HCT116 (cell line): Measurements from ENCODE around the gene SCARB1. TPM values are rescaled to one million over a fixed set of nuclear protein-coding genes. Genes with fewer than 3 reads are reported as not detected.

Experiments used
- ATAC-seq: fragments of 200-7000 bp; cut with Tn5 transposase; 2 replicates; pipeline ENCODE4 v1.9.1; 2020; ENCODE audit warnings: mild to moderate bottlenecking, moderate library complexity
- BruUV-seq: library from RNA; stranded (reverse); fragments of 400-500 nt; replicated peaks from 2 replicates; lab custom pipeline; 2021; lab: Mats Ljungman, UMichigan
- CTCF ChIA-PET: fragments of 300-600 bp; sonication (Branson Sonifier 250); formaldehyde crosslinking; loops from one replicate; lab custom pipeline; 2021; ENCODE audit warnings: antibody characterized with exemption; lab: Charles Lee
- POLR2A ChIA-PET: fragments of 300-600, 350-600 bp; sonication (Branson Sonifier 250); formaldehyde crosslinking; loops from one replicate; lab custom pipeline; 2021; ENCODE audit warnings: antibody characterized with exemption; lab: Charles Lee
- RAD21 ChIA-PET, 2 experiments: fragments of 300-600 bp; sonication (Branson Sonifier 250); formaldehyde crosslinking; loops; one replicate each; lab custom pipeline; 2023; ENCODE audit warnings: low total read pairs in 2 of 2; ENCODE audit not compliant: uncharacterized antibody in 2 of 2, unreplicated experiment in 2 of 2, low non-redundant PET in 1 of 2; lab: Charles Lee
- DNase-seq: peaks from one replicate; pipeline ENCODE4 v3.0.0-alpha.2; 2010; ENCODE audit warnings: low read depth, low spot score
- H2AFZ ChIP-seq: fragments of 200-600 bp; shearing (Covaris generic), sonication (generic); 2 replicates; pipeline ENCODE4 v1.6.1; 2017; ENCODE audit warnings: low read depth, mixed run types, mixed read lengths, antibody characterized with exemption, low read length; ENCODE audit not compliant: poor library complexity, severe bottlenecking
- H3K27ac ChIP-seq: 2 replicates; pipeline ENCODE4 v1.5.1; 2012; ENCODE audit warnings: low read depth, low read length
- H3K27me3 ChIP-seq: fragments of 200-600 bp; sonication (generic); 2 replicates; pipeline ENCODE4 v1.6.1; 2016; ENCODE audit warnings: mixed run types, low read length, mixed read lengths; ENCODE audit not compliant: insufficient read depth
- H3K36me3 ChIP-seq, 2 experiments: fragments of 200-500 bp in 1 of 2; fragments of 200-600 bp in 1 of 2; sonication (Bioruptor generic) in 1 of 2; sonication (generic) in 1 of 2; 2 replicates each; pipeline versions ENCODE4 v1.5.1 to v1.6.1; 2014 to 2016; ENCODE audit warnings: low read length in 2 of 2, inconsistent platforms in 1 of 2, mixed read lengths in 1 of 2, mixed run types in 1 of 2; ENCODE audit not compliant: insufficient read depth in 2 of 2, control insufficient read depth in 1 of 2
- H3K4me1 ChIP-seq, 2 experiments: fragments of 200-600 bp in 1 of 2; sonication (generic) in 1 of 2; 2 replicates each; pipeline versions ENCODE4 v1.5.1 to v1.6.1; 2012 to 2017; ENCODE audit warnings: low read length in 2 of 2, inconsistent platforms in 1 of 2, mild to moderate bottlenecking in 1 of 2, mixed read lengths in 1 of 2, mixed run types in 1 of 2, moderate library complexity in 1 of 2; ENCODE audit not compliant: insufficient read depth in 2 of 2, control insufficient read depth in 1 of 2
- H3K4me2 ChIP-seq: fragments of 200-600 bp; sonication (generic); 2 replicates; pipeline ENCODE4 v1.6.1; 2017; ENCODE audit warnings: mixed run types, low read length, mixed read lengths
- H3K4me3 ChIP-seq, 2 experiments: fragments of 200-600 bp in 1 of 2; sonication (generic) in 1 of 2; replicated peaks in 1 of 2; 2 replicates each; pipeline ENCODE4 v1.5.1; 2011 to 2016; ENCODE audit warnings: low read length in 2 of 2, control low read depth in 1 of 2, low read depth in 1 of 2, mild to moderate bottlenecking in 1 of 2, mixed read lengths in 1 of 2, mixed run types in 1 of 2
- H3K79me2 ChIP-seq: fragments of 200-600 bp; sonication (generic); 2 replicates; pipeline ENCODE4 v1.6.1; 2017; ENCODE audit warnings: mild to moderate bottlenecking, mixed run types, low read length, moderate library complexity, mixed read lengths; ENCODE audit not compliant: insufficient read depth
- H3K9ac ChIP-seq: fragments of 200-600 bp; sonication (generic); 2 replicates; pipeline ENCODE4 v1.6.1; 2016; ENCODE audit warnings: low read length, mixed read lengths
- H3K9me2 ChIP-seq: fragments of 200-600 bp; sonication (generic), shearing (Covaris generic); 2 replicates; pipeline ENCODE4 v1.6.1; 2017; ENCODE audit warnings: mixed run types, mild to moderate bottlenecking, moderate library complexity; ENCODE audit not compliant: insufficient read depth
- H3K9me3 ChIP-seq, 2 experiments: fragments of 200-500 bp in 1 of 2; fragments of 200-600 bp in 1 of 2; sonication (Bioruptor generic) in 1 of 2; sonication (generic) in 1 of 2; 2 replicates each; pipeline ENCODE4 v1.6.1; 2014 to 2017; ENCODE audit warnings: low read length in 2 of 2, mixed read lengths in 2 of 2, inconsistent platforms in 1 of 2, low read depth in 1 of 2, mild to moderate bottlenecking in 1 of 2, mixed run types in 1 of 2, moderate library complexity in 1 of 2; ENCODE audit not compliant: control insufficient read depth in 1 of 2, insufficient read depth in 1 of 2
- H4K20me1 ChIP-seq: fragments of 200-600 bp; sonication (generic), shearing (Covaris generic); 2 replicates; pipeline ENCODE4 v1.6.1; 2017; ENCODE audit warnings: mixed run types, mild to moderate bottlenecking, moderate library complexity; ENCODE audit not compliant: insufficient read depth
- CBX3 ChIP-seq: IDR thresholded peaks from 2 replicates; pipeline ENCODE4 v1.6.1; 2012; ENCODE audit warnings: low read depth
- CEBPB ChIP-seq: IDR thresholded peaks from 2 replicates; pipeline ENCODE4 v1.6.1; 2012; ENCODE audit warnings: low read depth
- EGR1 ChIP-seq: IDR thresholded peaks from 2 replicates; pipeline ENCODE4 v1.6.1; 2012; ENCODE audit warnings: low read depth
- EZH2phosphoT487 ChIP-seq: fragments of 200-600 bp; IDR thresholded peaks from 2 replicates; pipeline ENCODE4 v1.6.1; 2018; ENCODE audit warnings: antibody characterized with exemption, borderline replicate concordance
- POLR2A ChIP-seq: IDR thresholded peaks from 2 replicates; pipeline ENCODE4 v1.7.0; 2011; ENCODE audit warnings: borderline replicate concordance; ENCODE audit not compliant: insufficient read depth, insufficient read length; ENCODE audit errors: extremely low read depth
- SP1 ChIP-seq: IDR thresholded peaks from 2 replicates; pipeline ENCODE4 v1.6.1; 2012; ENCODE audit warnings: low read depth
- SRF ChIP-seq: IDR thresholded peaks from 2 replicates; pipeline ENCODE4 v1.6.1; 2012; ENCODE audit warnings: low read depth
- ZNF274 ChIP-seq: fragments of 200-500 bp; sonication (Bioruptor generic); IDR thresholded peaks from 2 replicates; pipeline ENCODE4 v1.6.1; 2014; ENCODE audit warnings: mild to moderate bottlenecking, low read depth, low read length, inconsistent platforms
- intact Hi-C: fragments of 100-400 bp; cut with micrococcal nuclease; formaldehyde crosslinking; loops from 2 replicates; pipeline ENCODE4 v1.10.0; 2022
- total RNA-seq: library from RNA; stranded (reverse); gene quantifications from one replicate; pipeline ENCODE4 v1.2.1, GENCODE V29; 2021; ENCODE audit not compliant: unreplicated experiment
- TF ChIP-seq, protein P1 (sequence below): IDR thresholded peaks from 2 replicates; pipeline ENCODE4 v1.6.1; 2012
- TF ChIP-seq, protein P2 (sequence below), 3 experiments: fragments of 200-600 bp in 1 of 3; sonication (generic) in 1 of 3; IDR thresholded peaks in 2 of 3; conservative IDR thresholded peaks in 1 of 3; 2 replicates each; pipeline ENCODE4 v1.5.1; 2012 to 2017; ENCODE audit warnings: low read depth in 2 of 3, low read length in 2 of 3, antibody characterized with exemption in 1 of 3, borderline replicate concordance in 1 of 3, control low read depth in 1 of 3, mild to moderate bottlenecking in 1 of 3, mixed read lengths in 1 of 3, mixed run types in 1 of 3, moderate library complexity in 1 of 3; ENCODE audit not compliant: insufficient read depth in 1 of 3

SCARB1 gene
- total RNA-seq, 1 experiment from 2014 or later, result 95.5 TPM

- CTCF ChIA-PET, result no interaction called here
These were observed 103.7 kb downstream of the SCARB1 start for GRCh38 chr12:124759841-124760503.

More at GRCh38 chr12:124759841-124760503, 103.7 kb downstream of the SCARB1 start:
- BruUV-seq, result no TSS peak
- ChIA-PET RAD21 (no interaction called here), POLR2A (no interaction called here)
- intact Hi-C loops, result no loop called here
- H3K9ac ChIP-seq, result no peak overlapping the region
- no peak for DNase-seq
- H3K4me2 ChIP-seq, result no peak overlapping the region
- H3K4me1 ChIP-seq, result no peaks in the 10 kb centered on the region
- no peaks in the 10 kb centered on the region for H4K20me1 ChIP-seq
- no peaks in the 10 kb centered on the region for H3K9me2 ChIP-seq
- H3K9me3 ChIP-seq, result peaks cover 6 to 19% of the 10 kb centered on the region in 2 experiments; a peak in 2 of 4 replicates
- no peak for ATAC-seq
- H3K27me3 ChIP-seq, result no peaks in the 10 kb centered on the region
- H3K36me3 ChIP-seq, result no peaks in the 10 kb centered on the region
- H3K79me2 ChIP-seq, result no peaks in the 10 kb centered on the region
- TF ChIP-seq, protein P1, sequence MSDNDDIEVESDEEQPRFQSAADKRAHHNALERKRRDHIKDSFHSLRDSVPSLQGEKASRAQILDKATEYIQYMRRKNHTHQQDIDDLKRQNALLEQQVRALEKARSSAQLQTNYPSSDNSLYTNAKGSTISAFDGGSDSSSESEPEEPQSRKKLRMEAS, result no peak
- no peak for TF ChIP-seq CBX3
- TF ChIP-seq SRF, result no peak
- TF ChIP-seq ZNF274, result no peak
- TF ChIP-seq EZH2phosphoT487, result no peak
- TF ChIP-seq, protein P2, sequence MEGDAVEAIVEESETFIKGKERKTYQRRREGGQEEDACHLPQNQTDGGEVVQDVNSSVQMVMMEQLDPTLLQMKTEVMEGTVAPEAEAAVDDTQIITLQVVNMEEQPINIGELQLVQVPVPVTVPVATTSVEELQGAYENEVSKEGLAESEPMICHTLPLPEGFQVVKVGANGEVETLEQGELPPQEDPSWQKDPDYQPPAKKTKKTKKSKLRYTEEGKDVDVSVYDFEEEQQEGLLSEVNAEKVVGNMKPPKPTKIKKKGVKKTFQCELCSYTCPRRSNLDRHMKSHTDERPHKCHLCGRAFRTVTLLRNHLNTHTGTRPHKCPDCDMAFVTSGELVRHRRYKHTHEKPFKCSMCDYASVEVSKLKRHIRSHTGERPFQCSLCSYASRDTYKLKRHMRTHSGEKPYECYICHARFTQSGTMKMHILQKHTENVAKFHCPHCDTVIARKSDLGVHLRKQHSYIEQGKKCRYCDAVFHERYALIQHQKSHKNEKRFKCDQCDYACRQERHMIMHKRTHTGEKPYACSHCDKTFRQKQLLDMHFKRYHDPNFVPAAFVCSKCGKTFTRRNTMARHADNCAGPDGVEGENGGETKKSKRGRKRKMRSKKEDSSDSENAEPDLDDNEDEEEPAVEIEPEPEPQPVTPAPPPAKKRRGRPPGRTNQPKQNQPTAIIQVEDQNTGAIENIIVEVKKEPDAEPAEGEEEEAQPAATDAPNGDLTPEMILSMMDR (IDR thresholded peaks at IDR 0.05 in 2 of 3, conservative IDR thresholded peaks at IDR 0.05 in 1 of 3; ENCODE audit: borderline replicate concordance in 1 of 3, insufficient read depth in 1 of 3, low read depth in 2 of 3, low read length in 2 of 3), result no peak
- TF ChIP-seq CEBPB, result no peak
- no peak for TF ChIP-seq SP1
- TF ChIP-seq POLR2A, result no peak
- TF ChIP-seq EGR1, result no peak
- H3K27ac ChIP-seq, result no peak overlapping the region; the same call in 1 of the 2 replicates
- no peak overlapping the region for H3K4me3 ChIP-seq
- no peak overlapping the region for H2AFZ ChIP-seq
